GM19035 (cell line): ENCODE data around the gene UBE3B.

Experiments used
- ATAC-seq: cut with Tn5 transposase; IDR thresholded peaks from one replicate; pipeline ENCODE4 v1.9.1; 2021; ENCODE audit not compliant: unreplicated experiment

Gene UBE3B

DNA sequence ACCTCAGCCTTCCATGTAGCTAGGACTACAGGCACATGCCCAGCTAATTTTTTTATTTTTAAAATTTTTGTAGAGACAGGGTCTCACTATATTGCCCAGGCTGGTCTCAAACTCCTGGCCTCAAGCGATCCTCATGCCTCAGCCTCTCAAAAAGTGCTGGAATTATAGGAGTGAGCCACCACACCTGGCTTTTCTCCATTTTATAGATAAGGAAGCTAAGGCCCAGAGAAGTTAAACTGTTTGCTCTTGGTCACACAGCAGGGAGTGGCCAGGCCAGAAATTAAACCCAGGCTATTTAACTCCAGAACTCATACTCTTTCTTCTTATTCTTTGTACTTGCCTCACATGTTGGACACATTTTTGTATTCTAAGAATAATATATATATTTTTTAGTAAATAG is 16.5 kb downstream of the UBE3B start:
- ATAC-seq: no peak

DNA sequence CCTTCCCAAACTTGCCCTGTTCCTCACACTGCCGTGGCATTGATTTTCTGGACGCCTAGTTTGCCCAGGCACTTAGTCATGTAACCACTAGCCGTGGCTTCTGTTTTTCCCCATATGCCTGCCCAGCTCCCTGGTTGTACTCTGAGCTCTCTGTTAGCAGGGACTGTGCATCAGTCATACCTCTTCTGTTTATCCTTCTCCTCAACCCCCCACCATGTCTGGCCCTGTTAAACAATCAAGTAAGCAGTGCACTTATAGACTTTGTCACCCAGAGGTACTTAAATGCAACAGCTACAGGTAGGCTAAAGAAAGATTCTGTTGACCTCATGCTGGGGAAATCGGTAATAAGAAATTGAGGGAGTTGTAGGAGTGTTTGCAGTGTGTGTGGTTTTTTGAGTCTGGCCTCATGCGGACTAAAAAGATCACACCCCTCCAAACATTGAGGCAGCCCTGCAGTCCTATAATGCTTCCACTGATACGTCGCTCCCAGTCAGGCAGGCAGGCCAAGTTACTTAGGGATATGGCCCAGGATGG is 17.0 kb downstream of the UBE3B start:
- no peak for ATAC-seq

DNA sequence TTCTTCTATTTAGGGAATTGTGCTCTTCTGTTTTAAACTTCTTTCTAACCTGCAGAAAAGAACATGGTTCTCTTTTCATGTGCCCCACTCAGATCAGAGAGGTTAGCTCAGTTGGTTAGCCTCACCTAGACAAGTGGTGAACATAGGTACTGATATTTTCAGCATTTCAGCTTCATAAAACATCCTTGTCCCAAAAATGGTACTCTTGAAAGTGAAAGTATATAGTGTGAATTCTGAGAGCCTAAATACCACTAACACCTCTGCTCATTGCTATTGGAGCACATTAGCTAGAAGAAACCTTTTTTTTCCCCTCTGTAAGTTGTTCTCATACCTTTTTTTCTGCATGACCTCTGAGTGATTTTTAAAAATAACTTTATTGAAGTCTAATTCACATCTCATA is 17.6 kb downstream of the UBE3B start:
- no peak for ATAC-seq

DNA sequence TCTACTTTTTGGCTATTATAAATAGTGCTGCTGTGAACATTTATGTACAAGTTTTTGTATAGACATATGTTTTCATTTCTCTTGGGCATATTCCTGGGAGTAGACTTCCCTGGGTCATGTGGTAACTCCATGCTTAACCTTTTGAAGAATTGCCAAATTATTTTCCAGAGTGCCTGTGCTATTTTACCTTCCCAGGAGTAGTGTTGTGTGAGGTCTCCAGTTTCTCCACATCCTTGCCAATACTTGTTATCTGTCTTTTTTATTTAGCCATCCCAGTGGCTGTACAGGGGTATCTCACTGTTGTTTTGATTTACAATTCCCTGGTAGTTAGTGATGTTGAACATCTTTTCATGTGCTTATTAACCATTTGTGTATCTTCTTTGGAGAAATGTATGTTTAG is 18.9 kb downstream of the UBE3B start:
- ATAC-seq: no peak

DNA sequence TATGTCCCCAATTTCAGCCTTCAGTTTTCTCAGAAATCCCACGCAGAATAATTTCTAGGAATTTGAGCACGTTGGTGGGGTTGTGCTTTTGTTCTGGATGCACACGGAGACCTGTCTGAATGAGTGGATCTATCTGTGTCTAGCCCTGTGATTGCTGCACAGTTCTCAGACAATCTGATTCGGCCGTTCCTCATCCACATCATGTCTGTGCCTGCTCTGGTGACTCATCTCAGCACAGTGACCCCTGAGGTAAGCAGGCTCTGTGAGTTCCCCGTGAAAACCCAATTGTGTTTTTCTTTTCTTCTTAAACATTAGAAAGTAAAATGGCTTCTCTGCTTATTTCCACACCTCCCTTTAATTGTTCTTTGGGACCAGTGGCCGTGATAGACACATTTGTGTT is 20.2 kb downstream of the UBE3B start:
- no peak for ATAC-seq

DNA sequence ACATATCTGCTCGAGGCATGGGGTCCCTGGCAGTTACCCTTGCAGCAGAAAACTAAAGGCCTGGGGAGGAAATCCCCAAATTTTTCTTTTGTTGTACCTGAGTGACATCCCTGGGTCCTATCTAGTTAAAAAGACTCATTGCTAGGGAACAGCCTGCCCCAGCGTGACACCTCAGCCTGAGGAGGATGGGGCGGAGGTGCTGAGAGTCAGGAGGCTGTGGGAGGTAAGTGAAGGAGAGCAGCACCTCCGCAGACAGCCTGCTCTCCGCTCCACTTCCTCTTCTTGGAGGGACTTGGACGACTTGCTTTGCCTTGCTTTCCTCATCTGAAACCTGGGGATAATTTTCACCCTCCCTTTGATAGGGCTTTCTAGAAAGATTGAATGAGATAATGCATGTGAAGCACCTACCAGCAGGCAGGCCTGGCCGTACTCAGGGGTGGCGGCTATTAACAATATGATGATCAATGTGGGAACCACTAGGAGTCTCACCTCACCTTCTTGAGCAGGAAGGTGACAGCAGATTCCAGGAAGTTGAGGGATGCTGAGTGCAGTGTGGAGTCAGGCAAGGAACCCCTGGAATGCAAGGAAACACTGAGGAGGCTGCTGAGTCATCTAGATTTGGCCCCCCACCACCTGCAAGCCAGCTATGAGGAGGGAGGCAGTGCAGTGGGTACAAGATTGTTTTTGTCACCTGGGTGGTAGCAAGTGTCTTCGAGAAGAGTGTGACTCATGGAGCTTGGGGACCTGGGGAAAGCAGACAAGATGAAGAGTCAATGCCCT is 23.2 kb downstream of the UBE3B start:
- no peak for ATAC-seq

DNA sequence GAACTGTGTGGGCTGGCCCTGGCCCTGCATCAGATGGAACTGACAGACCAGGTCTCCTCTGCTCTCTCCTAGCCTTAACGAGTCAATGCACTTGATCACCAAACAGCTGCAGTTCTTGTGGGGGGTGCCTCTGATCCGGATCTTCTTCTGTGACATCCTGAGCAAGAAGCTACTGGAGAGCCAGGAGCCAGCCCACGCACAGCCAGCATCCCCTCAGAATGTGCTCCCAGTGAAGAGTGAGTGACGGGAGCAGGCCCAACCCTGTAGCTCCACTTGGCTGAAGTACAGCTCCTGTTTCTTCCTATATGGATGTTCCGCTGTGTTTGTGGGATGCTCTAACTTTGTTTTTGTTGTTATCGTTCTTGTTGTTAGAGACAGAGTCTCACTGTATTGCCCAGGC is 23.9 kb downstream of the UBE3B start:
- ATAC-seq: no peak

DNA sequence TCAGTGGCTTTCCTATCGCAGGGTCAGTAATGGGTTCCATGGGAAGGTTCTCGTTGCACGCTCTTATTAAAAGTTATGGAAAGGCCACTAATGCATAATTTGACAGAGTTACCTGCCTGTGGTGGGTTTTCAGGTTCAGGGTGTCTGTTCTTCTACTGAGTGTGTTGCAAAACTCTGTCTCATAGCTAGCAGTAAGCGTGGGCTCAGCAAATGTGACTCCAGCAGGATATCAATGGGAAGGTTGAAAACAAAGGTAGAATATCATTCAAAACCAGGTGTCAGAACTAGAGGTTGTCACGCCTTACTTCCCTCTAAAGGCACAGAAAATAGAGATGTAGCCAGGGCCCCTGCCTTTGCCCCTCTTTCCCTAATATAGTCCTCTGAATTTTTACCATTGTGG is 24.9 kb downstream of the UBE3B start:
- ATAC-seq: no peak

DNA sequence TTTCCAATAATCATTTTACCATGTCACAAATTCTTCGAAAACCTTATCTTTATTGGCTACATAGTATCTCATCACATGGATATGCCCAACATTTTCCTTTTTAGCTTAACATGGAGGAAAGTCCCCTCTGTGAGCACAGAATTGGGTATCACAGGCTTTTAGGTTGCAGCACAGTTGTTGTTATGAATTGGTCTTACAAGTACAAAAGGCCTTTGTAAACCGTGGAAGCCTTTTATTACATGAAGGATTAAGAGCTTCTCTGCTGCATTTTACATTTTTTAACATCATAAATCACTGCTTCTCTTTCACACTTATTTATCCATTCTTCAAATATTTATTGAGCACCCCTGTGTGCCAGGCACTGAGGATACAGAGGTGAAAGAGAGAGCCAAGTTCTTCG is 26.2 kb downstream of the UBE3B start:
- no peak for ATAC-seq

DNA sequence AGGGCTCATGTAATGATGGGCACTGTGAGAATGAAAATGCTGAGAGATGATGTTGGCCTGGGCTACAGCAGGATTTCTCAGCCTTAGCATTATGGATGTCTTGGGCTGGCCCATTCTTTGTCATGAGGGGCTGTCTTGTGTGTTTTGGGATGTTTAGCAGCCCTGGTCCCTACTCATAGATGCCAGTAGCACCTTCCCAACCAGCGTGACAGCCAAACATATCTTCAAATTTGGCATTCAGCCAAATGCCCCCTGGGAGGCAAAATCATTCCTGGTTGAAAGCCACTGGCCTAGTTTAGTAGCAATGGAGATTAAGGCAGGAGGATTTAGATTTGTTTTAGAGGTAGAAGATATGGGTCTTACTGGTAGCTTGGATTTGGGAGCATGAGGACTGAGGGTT is 26.6 kb downstream of the UBE3B start:
- ATAC-seq: no peak

DNA sequence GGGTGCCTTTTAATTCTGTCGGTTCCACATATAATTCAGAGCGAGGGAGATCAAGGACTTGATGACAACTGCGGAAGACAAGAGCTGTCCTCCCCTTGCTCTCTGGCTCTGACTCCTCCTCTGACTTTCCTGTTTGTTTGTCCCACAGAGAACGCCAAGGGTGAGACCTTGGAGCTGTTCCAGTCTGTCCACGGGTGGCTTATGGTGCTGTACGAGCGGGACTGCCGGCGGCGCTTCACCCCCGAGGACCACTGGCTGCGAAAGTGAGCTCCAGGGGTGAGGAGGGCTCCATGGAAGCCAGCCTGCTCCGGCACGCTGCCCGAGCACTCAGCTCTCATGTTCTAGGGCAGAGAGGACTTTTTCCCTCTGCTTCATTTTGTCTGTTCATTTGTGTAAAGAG is 32.8 kb downstream of the UBE3B start:
- ATAC-seq: no peak

DNA sequence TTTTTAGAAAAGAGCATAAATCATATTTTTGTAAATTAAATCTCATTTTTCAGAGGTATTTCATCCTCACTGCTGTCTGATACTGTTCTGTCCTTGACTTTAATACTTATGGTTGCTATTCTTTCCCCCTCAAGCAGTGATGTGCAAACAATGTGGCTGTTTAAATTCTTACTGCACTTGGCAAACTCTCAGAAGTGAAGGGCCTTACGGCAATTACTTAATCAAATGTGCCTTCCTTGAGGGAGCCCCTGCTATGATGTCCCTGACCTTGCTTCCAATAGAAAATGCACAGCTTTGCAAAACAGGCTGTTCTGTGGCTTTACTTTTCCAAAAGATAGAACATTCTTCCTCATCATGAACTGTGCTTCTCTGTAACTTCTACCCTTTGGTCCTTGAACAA is 35.2 kb downstream of the UBE3B start:
- no peak for ATAC-seq

DNA sequence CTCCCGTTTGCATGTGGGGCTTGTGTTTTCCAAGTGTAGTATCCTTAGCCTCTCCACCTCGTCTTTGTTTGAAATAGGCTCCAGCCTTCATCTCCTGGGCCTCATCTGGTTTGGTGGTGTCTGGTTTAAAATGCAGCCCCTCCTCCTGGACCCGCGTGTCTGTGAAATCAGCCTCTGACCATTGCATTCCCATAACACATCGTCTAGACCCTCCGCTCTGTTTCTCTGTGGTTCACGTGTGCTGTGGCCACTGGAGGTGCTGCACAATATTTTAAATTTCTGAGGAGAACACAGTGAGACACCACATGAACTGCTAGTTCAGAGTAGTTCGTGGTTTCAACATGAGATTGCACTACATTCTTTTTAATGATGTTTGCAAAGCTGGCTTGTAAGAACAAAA is 35.6 kb downstream of the UBE3B start:
- ATAC-seq: no peak

DNA sequence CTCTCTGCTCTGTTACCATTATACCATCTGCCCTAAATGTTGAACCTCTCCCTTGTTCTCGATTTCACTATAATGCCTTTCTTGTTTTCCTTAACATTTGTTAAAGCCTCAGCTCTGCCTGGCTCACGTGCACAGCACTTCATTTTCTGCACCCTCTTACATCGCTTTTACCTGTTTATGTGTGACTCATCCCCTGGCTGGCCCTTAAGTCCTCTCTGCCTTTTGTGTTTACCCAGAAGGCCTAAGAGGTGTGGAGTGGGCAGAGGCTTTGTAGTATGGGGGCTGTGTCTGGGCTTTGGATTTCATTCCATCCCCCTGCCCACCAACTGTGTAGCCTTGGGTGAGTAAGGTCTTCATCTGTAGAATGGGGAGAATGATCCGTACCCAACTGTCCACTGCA is 36.5 kb downstream of the UBE3B start:
- no peak for ATAC-seq

DNA sequence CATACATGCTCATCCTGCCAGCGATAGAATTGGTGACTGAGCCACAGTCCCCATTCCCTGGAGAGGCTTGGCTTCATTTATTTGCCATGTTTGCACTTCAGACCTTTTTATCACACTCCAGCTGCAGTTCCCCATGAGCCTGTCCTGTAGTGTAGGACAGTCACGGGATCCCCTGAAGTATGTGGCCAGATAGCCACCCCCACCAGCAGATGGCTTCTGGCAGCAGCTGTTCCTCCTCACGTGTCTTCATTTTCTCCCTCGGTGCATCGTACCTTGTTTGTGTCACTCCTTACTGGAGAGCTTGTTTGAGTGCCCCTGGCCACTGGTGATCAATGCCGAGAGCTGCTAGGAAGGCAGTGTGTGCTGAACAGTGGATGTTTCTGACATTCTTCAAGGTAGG is 40.2 kb downstream of the UBE3B start:
- ATAC-seq: no peak

DNA sequence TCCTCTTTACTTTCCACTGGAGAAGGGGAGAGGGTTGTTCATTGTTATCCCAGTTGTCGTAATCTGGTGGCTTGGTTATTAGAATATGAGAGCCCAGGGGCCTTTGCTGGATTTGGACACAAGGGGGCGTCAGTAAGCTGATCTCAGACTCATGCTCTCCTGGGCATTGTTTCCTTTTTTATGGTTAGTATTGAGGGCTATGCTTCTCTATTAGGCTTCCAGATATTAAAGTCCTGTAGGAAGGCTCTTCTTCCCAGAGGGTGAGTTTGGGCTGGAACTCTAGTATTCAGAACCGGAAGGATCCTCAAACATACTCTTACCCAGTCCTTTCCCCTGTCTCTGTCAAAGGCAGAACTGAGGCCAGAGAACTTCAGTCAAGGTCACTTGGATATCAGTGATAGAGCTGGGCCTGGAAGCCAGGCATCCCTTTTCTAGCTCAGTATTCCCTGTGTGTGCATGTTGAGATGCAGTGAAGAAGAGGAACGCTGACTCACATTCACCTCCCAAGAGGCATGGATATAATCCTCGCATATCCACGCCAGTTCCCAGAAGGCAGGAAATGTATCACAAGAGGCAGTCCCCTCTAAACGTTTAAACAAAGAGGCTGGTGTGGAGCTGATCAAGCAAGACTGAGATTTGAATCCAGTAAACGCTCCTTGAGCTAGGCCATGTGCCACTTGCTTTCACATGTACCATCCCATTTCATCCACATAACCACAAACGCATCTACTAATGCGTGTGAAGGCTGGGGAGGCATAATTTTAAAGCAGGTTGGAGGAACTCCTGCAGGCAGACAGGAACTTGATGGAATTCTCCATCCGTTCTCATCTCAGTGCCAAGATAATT is 41.6 kb downstream of the UBE3B start:
- ATAC-seq: no peak

DNA sequence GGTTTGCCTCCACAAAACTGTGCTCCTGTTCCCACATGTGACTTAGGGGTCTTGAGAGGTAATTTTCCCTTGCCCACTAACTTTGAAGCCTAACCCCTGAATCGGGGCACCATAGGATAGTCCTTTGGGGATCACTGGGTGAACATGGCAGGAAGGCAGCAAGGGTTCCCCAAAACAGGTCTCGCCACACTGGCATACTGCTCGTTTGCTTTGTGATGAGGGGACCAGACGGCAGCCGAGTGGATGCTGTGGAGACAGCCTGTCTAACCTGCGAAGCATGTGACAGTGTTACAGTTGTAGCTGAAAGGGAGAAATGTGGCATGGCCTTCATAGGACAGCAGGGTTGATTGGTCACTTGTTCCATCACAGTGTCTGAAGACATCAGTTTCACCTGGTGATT is 42.4 kb downstream of the UBE3B start:
- ATAC-seq: no peak

DNA sequence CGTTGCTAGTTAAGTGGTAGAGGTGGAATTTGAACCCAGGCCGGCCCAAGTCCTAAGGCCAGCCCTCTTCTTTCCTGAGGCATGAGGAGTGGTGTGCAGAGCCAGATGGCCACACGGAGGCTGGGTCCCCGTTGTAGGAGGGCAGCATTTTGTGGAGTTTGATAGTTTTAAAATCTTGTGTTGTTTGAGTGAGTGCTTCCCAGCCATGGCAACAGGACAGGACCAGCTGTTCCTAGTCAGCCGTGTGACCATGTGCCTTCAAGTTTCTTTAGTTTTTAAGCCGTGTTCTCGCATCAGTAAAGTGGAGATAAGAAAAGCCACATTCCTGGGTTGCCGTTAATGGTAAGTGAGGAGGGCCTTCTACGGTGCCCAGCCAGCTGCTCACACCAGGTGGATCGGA is 44.4 kb downstream of the UBE3B start:
- ATAC-seq: no peak

DNA sequence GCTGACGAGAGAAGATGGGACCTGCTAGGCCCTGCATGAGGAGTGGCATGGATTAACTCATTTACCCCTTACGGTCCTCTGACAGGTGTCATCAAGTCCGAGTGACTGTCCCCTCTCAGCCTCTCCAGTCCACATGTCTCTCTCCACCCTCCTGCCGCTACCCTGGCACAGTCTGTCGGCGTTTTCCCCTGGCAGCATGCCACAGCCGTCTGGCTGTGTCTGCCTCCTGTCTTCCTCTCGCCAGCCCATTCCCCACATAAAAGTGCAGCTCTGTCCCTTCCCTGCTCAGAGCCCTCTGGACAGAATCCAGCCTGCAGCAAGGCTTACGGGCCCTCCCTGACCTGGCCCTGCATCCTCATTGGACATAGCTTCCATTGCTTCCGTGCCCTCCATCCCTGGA is 45.6 kb downstream of the UBE3B start:
- no peak for ATAC-seq

DNA sequence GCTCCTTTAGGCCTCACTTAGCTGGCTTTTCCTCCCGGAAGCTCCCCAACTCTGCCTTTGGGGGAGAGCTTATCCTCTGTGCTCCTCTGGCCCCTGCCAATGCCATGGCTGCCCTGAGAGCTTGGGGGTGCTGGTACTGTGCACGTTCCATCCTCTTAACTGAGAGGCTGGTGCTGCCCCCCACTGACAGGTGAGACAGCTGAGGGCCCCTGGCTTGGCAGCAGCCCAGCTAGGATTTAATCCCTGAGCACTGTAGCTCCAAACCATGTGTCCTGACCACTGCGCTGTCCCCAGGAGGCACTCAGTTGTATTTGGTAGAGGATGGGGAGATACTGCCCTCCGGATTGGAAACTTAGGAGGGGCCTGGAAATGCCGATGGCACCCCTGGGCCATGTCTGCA is 46.1 kb downstream of the UBE3B start:
- ATAC-seq: no peak

DNA sequence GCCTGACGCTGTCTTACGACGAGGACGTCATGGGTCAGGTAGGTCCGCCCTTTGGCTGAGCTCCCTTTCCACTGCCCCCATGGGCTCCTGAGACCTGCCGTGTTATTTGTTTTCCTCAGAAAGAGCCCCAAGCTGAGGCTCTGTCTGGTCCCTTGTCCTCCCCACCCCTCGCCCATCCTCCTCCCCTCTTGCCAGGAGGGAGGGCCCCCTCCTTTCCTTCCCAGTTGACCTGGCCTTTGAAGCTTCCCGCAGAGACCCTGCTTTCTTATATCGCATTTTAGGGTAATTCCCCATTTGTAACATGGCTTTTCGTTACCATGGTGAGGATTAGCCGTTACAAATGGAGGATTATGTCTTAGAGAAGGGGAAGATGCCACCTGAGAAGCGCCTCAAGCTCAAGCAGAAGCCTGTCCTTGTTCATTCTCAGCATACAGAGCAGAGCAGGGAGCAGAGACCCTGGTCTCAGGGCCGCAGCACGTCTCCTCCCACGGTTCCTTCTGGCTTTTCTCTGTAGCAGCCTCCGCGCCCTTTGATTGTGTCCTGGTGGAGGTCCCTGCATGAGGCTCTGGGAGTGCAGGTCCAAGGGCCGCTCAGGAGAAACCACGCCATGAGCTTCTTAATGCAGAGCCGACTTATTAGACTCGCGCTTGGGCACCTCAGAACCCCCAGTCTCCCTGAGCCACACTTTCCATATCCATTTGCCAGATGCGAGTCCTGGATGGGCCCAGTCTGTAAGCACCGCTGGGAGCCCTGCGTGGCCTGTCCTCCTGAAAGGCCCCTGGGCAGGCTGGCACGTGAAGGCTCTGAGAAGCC is 47.2 kb downstream of the UBE3B start:
- no peak for ATAC-seq

DNA sequence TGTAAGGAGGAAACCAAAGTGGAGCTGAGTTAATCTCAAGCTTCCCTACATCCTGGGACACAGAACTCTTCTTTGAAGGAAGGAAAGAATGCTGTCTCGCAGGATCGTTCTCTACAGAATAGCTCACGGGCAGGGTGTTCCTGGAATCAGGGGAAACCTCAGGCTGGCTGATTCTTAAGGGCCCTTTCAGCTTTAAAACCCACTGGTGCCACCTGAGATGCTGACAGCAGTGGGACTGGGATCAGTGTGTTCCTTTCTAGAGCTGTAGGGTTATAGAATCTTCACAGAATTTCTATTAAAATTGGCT is 47.8 kb downstream of the UBE3B start:
- no peak for ATAC-seq
